ENCODE data around the gene HNF1A.

Gene HNF1A

DNA sequence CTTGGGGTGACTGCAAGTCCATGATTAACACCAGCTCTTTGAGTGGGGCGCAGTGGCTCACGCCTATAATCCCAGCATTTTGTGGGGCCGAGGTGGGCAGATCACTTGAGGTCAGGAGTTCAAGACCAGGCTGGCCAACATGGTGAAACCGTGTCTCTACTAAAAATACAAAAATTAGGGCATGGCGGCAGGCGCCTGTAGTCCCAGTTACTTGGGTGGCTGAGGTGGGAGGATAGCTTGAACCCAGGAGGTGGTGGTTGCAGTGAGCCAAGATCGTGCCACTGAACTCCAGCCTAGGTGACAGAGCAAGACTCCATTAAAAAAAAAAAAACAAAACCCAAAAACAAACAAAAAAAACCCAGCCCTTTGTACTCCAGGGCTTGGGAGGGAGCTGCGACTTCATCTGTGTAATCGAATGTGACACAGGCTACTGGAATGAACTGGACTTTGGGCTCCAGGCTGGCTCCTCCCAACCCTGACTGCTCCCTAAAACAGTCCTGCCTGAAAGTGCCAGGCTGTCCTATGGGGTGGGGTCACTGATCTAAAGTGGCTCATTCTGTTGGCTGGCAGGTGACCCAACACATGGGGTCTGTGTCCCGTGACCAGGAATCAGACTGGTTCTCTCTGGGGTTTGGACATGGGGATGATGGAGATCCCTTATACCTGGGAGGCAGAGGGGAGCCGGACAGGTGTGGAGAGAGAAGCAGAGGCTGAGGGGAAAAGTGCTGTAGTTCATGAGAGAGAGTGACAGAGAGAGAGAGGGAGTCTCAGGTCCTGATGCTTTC is 47.3 kb downstream of the HNF1A start:
- TF ChIP-seq, protein P1, sequence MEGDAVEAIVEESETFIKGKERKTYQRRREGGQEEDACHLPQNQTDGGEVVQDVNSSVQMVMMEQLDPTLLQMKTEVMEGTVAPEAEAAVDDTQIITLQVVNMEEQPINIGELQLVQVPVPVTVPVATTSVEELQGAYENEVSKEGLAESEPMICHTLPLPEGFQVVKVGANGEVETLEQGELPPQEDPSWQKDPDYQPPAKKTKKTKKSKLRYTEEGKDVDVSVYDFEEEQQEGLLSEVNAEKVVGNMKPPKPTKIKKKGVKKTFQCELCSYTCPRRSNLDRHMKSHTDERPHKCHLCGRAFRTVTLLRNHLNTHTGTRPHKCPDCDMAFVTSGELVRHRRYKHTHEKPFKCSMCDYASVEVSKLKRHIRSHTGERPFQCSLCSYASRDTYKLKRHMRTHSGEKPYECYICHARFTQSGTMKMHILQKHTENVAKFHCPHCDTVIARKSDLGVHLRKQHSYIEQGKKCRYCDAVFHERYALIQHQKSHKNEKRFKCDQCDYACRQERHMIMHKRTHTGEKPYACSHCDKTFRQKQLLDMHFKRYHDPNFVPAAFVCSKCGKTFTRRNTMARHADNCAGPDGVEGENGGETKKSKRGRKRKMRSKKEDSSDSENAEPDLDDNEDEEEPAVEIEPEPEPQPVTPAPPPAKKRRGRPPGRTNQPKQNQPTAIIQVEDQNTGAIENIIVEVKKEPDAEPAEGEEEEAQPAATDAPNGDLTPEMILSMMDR (IDR thresholded peaks at IDR 0.05; ENCODE audit: low read depth, low read length): no peak
- no peak for DNase-seq (ENCODE audit: extremely low read depth, low read depth)

DNA sequence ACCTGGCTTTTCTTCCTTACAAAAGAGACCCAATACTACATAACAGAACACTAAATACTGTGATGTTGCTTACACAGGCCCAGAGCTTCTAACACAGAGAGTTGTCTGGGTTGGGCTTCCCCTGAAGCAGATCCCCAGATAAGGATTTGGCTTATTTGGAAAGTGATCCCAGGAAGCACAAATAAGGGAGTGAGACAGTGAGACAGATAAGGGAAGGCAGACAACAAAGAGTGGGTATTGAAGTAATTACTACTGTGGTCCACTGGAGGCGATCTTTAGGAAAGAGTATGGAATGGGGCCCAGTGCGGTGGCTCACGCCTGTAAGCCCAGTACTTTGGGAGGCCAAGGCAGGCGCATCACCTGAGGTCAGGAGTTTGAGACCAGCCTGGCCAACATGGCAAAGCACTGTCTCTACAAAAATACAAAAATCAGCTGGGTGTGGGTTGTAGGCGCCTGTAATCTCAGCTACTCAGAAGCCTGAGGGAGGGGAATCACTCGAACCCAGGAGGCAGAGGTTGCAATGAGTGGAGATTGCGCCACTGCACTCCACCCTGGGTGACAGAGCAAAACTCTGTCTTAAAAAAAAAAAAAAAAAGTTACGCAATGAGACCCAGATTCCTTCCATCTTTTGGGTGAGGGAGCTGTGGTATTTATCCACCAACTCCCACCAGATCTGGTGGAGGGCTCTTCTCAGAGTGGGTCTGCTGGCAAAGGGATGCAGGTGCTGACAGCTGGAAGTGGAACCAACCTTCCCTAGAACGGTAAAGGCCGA is 48.1 kb downstream of the HNF1A start:
- DNase-seq (ENCODE audit: extremely low read depth, low read depth): no peak
- TF ChIP-seq, protein P1 (IDR thresholded peaks at IDR 0.05; ENCODE audit: low read depth, low read length): no peak

DNA sequence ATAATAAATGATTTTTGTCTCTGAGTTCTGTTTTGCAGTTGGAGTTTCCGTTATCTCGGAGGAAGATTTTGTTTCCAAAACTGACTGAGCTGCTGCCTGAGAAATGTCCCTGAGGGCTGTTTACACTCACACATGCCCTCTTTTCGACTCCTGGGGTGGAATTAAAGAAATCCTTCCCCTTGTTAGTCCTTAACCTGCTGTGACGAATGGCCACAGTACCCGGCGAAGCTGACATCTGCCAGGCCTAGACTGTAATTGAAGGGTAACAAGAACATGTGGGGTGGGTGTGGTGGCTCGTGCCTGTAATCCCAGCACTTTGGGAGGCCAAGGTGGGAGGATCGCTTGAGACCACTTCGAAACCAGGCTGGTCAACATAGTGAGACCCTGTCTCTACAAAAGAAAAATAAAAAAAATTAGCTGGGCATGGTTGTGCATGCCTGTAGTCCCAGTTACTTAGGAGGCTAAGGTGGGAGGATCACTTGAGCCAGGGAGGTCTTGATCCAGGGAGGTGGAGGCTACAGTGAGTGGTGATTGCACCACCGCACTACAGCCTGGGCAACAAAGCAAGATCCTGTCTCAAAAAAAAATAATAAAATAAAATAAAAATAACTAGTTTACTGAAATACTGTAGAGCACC is 52.4 kb downstream of the HNF1A start:
- DNase-seq (ENCODE audit: extremely low read depth, low read depth): no peak
- TF ChIP-seq, protein P1 (IDR thresholded peaks at IDR 0.05; ENCODE audit: low read depth, low read length): no peak

DNA sequence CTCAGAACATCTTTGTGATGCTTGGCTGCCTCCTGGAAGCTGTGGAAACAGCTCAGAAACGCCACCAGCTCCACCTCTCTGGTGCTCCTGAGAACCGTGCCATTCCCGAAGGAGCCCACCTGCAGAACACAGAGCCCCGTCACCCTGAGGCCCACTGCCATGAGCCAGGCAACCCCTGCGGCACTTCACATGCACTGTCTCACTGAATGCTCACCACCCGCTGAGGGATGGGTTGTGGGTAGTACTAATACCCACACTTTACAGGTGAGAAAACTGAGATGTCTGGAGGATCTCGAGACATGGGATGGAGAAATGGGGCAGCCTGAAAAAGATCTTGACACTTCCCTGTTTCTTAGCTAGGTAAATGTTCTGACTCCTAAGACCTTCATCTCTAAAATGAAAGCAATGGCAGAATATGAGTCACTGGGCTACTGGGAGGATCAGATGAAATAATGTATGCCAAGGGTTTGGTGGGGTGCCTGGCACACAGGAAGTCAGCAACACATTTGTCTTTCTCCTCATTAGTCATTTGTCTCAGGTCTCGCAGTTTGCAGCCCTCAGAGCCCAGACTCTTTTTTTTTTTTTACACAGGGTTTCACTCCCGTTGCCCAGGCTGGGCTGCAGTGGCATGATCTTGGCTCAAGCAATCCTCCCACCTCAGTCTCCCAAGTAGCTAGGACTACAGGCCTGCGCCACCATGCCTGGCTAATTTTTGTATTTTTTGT is 55.4 kb downstream of the HNF1A start:
- TF ChIP-seq, protein P1 (IDR thresholded peaks at IDR 0.05; ENCODE audit: low read depth, low read length): no peak
- DNase-seq (ENCODE audit: extremely low read depth, low read depth): peak; percentile 7

DNA sequence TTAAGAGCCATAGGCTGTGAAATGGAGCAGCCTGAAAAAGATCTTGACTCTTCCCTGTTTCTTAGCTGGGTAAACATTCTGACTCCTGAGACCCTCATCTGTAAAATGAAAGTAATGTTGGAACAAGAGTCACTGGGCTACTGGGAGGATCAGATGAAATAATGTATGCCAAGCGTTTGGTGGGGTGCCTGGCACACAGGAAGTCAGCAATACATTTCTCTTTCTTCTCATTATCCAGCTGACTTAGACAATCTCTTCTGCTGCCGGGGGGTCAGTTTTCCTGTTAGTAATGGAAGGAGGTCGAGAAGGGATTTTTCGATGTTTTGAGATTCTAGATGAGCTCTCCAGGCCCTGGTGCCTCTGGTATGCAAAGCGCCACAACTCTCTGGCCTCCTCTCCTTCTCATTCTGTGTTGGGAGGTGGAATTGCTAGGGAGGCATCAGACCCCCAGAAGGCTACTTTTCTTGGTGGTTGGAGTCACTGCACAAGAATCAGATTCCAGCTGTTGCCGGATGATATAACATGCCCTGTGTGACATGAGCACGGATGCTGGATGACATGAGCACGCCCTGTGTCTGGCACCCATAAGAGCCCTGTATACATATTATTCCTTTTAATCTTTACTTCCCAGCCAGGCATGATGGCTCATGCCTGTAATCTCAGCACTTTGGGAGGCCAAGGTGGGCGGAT is 56.4 kb downstream of the HNF1A start:
- TF ChIP-seq, protein P1 (IDR thresholded peaks at IDR 0.05; ENCODE audit: low read depth, low read length): no peak
- no peak for DNase-seq (ENCODE audit: extremely low read depth, low read depth)

DNA sequence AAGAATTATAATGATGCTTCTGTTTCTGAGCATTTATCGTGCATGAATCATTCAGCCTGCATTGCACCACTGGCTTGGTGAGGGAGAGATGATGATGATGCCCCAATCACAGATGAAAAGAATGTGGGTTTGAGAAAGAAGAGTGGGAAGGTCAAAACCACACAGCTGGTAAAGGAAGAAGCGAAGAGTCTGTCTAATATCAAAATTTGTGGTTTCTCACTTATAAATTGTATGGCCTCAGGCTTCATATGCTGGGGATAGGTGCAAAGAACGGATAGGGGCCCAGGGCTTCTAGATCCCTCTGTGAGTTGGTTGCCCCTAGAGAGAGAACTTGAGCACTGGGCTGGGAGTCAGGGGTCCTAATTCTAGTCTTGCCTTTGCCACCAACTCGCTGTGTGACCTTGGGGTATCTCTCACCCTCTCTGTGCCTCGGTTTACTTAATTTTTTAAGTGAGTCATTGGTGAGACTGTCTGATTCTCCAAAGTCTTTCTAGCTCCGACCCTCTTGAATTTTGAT is 58.5 kb downstream of the HNF1A start:
- TF ChIP-seq, protein P1 (IDR thresholded peaks at IDR 0.05; ENCODE audit: low read depth, low read length): no peak
- peak; percentile 30 for DNase-seq (ENCODE audit: extremely low read depth, low read depth)

All from AG09319 (cell line).